Measurements from ENCODE around the gene HAPLN2.

The HAPLN2 gene

GRCh38 chr1:156646738-156647211 is 27.6 kb downstream of the HAPLN2 start:
- DNase-seq, result no peak

DNA sequence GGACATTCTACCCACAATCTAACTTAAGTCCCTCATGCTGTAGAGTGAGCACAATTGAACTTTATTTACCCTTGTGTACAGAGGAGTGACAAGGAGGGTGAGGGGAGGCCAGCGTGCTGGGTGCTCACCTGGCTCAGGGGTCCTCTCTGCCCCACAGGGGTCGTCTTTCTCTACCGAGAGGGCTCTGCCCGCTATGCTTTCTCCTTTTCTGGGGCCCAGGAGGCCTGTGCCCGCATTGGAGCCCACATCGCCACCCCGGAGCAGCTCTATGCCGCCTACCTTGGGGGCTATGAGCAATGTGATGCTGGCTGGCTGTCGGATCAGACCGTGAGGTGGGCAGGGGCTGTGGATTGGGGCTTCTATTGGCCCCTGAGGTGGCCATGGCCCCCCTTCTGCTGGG is 28.1 kb downstream of the HAPLN2 start:
- DNase-seq, result no peak

GRCh38 chr1:156648496-156648895 is 29.3 kb downstream of the HAPLN2 start:
- DNase-seq, result no peak

GRCh38 chr1:156648951-156649350 is 29.7 kb downstream of the HAPLN2 start:
- DNase-seq, result no peak

DNA sequence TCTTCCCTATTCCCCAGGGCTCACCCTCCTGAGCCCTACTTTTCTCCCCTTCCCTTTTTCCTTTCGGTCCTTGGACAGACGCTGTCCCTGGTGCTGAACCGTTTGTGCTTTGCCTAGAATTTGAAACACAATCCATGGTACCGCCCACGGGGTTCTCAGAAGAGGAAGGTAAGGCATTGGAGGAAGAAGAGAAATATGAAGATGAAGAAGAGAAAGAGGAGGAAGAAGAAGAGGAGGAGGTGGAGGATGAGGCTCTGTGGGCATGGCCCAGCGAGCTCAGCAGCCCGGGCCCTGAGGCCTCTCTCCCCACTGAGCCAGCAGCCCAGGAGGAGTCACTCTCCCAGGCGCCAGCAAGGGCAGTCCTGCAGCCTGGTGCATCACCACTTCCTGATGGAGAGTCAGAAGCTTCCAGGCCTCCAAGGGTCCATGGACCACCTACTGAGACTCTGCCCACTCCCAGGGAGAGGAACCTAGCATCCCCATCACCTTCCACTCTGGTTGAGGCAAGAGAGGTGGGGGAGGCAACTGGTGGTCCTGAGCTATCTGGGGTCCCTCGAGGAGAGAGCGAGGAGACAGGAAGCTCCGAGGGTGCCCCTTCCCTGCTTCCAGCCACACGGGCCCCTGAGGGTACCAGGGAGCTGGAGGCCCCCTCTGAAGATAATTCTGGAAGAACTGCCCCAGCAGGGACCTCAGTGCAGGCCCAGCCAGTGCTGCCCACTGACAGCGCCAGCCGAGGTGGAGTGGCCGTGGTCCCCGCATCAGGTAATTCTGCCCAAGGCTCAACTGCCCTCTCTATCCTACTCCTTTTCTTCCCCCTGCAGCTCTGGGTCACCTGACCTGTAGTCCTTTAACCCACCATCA is 33.1 kb downstream of the HAPLN2 start:
- no peak for DNase-seq

DNA sequence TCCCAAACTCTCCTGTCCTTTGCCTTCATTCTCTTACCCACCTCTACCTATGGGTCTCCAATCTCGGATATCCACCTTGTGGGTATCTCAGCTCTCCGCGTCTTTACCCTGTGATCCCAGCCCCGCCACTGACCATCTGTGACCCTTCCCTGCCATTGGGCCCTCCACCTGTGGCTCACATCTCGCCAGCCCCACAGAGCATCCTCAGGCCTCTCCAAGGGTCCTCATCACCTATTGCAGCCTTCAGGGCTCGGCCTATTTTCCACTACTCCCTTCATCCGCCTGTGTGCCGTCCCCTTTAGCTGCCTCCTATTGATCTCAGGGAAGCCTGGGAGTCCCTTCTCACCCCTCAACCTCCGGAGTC is 33.8 kb downstream of the HAPLN2 start:
- DNase-seq, result no peak

GRCh38 chr1:156654700-156655099 is 35.5 kb downstream of the HAPLN2 start:
- DNase-seq, result no peak

GRCh38 chr1:156655151-156655903 is 36.1 kb downstream of the HAPLN2 start:
- DNase-seq, result no peak

GRCh38 chr1:156655904-156656516 is 36.8 kb downstream of the HAPLN2 start:
- DNase-seq, result no peak

DNA sequence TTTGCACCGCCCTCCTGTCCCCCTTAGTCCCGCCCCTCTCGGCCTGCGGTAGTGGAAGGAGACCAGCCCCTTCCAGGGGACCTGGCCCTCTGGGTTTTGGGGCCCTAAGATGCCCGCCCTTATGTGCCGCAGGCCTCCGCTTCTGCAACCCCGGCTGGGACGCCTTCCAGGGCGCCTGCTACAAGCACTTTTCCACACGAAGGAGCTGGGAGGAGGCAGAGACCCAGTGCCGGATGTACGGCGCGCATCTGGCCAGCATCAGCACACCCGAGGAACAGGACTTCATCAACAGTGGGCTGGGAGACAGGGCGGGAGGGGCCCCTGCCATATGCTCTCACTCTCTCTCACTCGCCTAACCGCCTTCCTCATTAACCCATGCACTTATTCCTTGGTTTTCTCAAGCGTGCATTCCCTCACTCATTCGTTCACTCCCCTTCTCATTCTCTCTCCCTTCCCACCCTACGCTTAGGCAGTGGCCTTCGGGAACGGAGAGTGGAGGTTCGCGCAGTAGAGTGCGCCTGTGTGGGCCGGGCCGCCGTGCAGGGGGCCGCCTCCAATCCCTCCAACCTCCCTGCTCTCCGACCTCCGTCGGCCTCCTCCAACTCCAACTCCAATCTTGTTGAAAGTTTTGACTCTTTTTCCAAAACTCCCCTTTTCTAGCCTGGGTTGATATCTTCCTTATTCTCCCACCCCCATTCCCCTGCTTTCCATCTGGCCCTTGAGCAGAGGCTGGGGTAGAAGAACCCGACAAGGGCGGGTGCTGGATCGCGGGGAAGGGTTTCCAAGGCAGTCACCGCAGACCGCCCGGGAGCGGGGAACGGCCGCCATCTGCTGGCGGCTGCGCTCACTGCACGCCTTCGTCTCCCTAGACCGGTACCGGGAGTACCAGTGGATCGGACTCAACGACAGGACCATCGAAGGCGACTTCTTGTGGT is 37.9 kb downstream of the HAPLN2 start:
- peak; percentile 80 for DNase-seq

DNA sequence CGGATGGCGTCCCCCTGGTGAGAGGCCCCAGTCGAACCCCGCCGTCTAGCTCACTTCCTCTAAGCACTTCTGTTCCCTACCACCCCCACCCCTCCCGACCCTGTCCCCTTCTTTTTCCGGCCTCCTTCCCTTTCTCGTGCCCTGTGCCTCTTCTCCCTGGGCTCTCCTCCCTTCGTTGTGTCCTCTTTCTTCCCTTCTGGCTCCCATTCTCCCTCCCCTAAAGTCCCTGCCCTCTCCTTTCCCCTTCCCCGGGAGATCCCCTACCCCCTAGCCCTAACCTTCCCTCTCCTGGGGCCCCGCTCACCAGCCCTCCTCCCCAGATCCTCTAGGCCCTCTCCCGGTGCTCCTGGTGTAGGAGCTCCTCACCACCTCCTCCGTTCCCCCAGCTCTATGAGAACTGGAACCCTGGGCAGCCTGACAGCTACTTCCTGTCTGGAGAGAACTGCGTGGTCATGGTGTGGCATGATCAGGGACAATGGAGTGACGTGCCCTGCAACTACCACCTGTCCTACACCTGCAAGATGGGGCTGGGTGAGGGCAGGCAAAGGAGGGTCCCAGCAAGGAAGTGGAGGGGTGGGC is 38.6 kb downstream of the HAPLN2 start:
- no peak for DNase-seq

- no peak for DNase-seq
Observed at GRCh38 chr1:156658496-156658895, 39.3 kb downstream of the HAPLN2 start.

DNA sequence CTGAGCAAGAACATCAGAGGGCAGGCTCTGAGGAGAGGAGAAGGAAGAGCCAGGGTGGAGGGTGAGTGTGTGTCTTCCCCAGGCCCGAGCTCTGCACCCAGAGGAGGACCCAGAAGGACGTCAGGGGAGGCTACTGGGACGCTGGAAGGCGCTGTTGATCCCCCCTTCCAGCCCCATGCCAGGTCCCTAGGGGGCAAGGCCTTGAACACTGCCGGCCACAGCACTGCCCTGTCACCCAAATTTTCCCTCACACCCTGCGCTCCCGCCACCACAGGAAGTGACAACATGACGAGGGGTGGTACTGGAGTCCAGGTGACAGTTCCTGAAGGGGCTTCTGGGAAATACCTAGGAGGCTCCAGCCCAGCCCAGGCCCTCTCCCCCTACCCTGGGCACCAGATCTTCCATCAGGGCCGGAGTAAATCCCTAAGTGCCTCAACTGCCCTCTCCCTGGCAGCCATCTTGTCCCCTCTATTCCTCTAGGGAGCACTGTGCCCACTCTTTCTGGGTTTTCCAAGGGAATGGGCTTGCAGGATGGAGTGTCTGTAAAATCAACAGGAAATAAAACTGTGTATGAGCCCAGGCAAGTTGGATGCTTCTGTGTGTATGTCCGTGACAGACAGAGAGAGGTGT is 39.8 kb downstream of the HAPLN2 start:
- DNase-seq, result no peak

- no peak for DNase-seq
Observed at GRCh38 chr1:156659661-156659987, 40.4 kb downstream of the HAPLN2 start.

DNA sequence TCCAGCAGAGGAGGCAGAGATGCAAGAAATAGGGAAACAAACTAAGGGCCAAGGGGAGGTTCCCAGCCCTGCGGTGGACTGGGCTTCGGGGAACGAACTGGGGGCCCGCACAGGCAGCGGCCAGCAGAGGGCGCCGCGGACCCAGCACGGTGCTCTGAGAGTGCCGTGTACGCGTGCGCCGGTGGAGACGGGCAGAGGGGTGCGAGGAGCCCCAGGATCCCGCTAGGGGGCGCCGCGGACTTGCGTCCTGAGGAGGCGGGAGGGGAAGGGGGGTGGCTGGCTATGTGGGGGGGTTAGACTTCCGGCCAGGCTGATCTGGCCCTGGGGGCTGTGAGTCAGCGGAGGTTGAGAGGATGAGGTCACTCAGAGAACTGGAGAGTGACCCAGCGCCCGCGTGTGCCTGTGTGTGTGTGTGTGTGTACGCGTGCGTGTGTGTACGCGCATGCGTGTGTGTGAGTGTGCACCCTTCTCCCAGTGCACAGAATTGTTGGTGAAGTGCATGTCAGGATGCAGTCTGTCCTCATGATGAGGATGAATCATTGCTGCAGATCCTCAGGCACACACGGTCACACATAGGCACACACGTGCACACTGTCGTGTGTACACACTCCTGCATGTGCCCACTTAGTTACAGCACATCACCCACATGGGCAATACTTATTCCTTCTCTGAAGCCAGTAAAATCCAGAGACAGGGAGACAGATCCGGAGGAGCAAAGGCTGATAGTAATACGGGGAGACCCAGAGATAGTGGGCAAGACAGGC is 41.0 kb downstream of the HAPLN2 start:
- peak; percentile 92 for DNase-seq

GRCh38 chr1:156660752-156661112 is 41.5 kb downstream of the HAPLN2 start:
- DNase-seq, result no peak

GRCh38 chr1:156662005-156662799 is 43.0 kb downstream of the HAPLN2 start:
- DNase-seq, result no peak

DNA sequence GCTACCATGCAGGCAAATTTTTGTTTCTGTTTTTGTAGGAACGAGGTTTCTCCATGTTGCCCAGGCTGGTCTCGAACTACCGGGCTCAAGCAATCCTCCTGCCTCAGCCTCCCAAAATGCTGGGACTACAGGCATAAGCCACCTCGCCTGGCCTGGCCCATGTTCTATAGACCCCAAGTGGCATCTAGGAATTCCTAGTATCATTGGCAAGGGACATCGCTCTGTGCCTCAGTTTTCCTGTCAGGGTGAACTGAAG is 43.5 kb downstream of the HAPLN2 start:
- DNase-seq, result no peak

GRCh38 chr1:156663178-156663577 is 44.0 kb downstream of the HAPLN2 start:
- no peak for DNase-seq

GRCh38 chr1:156664046-156664766 is 45.0 kb downstream of the HAPLN2 start:
- DNase-seq, result no peak

All from stimulated activated CD4-positive, alpha-beta T cell treated with anti-CD3 and anti-CD28 coated beads, Interleukin-12 subunit alpha, Interleukin-12 subunit beta, amount 100 ng/mL, for 4 hours (primary cell).